Lung (tissue), 12 donors: ENCODE results near the gene RIC8B. TPM values are rescaled to one million over a fixed set of nuclear protein-coding genes. Genes with fewer than 3 reads are reported as not detected.

Experiments
- ATAC-seq: fragments of 200-7000 bp; cut with Tn5 transposase; one replicate; pipeline ENCODE4 v1.9.1; 2020; ENCODE audit warnings: moderate number of reproducible peaks; ENCODE audit not compliant: insufficient read depth, low FRiP score
- DNase-seq, 3 donors: peaks; one replicate each; pipeline ENCODE4 v3.0.0-alpha.2; 2013 to 2017
- H3K27ac ChIP-seq, 2 donors: one replicate each; pipeline ENCODE4 v1.5.1; 2013; ENCODE audit warnings: mild to moderate bottlenecking in 2 of 2, moderate library complexity in 2 of 2, control low read depth in 1 of 2, inconsistent platforms in 1 of 2, low read depth in 1 of 2, low read length in 1 of 2
- H3K27me3 ChIP-seq, 3 donors: one replicate each; pipeline ENCODE4 v1.5.1; 2013; ENCODE audit warnings: low read length in 2 of 3; ENCODE audit not compliant: control insufficient read depth in 3 of 3, insufficient read depth in 3 of 3
- H3K36me3 ChIP-seq, 4 donors: one replicate each; pipeline ENCODE4 v1.5.1; 2013; ENCODE audit warnings: low read length in 4 of 4, mild to moderate bottlenecking in 1 of 4, moderate library complexity in 1 of 4; ENCODE audit not compliant: control insufficient read depth in 4 of 4, insufficient read depth in 4 of 4
- H3K4me1 ChIP-seq, 5 donors: one replicate each; pipeline ENCODE4 v1.5.1; 2013; ENCODE audit warnings: low read length in 5 of 5, mild to moderate bottlenecking in 2 of 5, moderate library complexity in 1 of 5; ENCODE audit not compliant: control insufficient read depth in 5 of 5, insufficient read depth in 5 of 5
- H3K4me3 ChIP-seq: one replicate; pipeline ENCODE4 v1.5.1; 2013; ENCODE audit warnings: mild to moderate bottlenecking, control low read depth, moderate library complexity
- H3K9ac ChIP-seq, 2 donors: one replicate each; pipeline ENCODE4 v1.5.1; 2013; ENCODE audit warnings: low read length in 2 of 2, control low read depth in 1 of 2; ENCODE audit not compliant: insufficient read depth in 1 of 2
- H3K9me3 ChIP-seq, 4 donors: one replicate each; pipeline ENCODE4 v1.5.1; 2013; ENCODE audit warnings: low read length in 3 of 4, mild to moderate bottlenecking in 1 of 4, moderate library complexity in 1 of 4; ENCODE audit not compliant: control insufficient read depth in 4 of 4, insufficient read depth in 3 of 4
- WGBS, 2 donors: extraction: QIAGEN DNeasy Blood & Tissue Kit; methylation state at CpG; one replicate each; pipeline ENCODE4 v1.1.7; 2013; 5-methylcytosine and 5-hydroxymethylcytosine counted together
- polyA plus RNA-seq, 2 donors: library from polyadenylated mRNA; stranded (reverse); fragments of 200-250 nt; gene quantifications; one replicate each; pipeline ENCODE4 v1.2.1, GENCODE V29; 2013
- total RNA-seq, 2 donors: library from RNA; depleted of rRNA in 1 of 2; stranded (reverse); fragments of >200 nt in 1 of 2; gene quantifications; one replicate each; pipeline ENCODE4 v1.2.1, GENCODE V29; 2014 to 2021
- TF ChIP-seq, protein P1 (sequence below): IDR thresholded peaks from 2 replicates; pipeline ENCODE4 v1.5.1; 2012; ENCODE audit warnings: mild to moderate bottlenecking; ENCODE audit errors: control extremely low read depth, extremely low read depth
- donor health status: control.
- donor health status: control.
- donor health status: Bipolar disorder and iron deficiency.
- donor health status: healthy.
- donor health status: DM: yes; HTN: yes; CAD: no.

RIC8B gene
- total and polyA plus RNA-seq, 4 donors = 3.3 to 14.4 (median 8.2) TPM

DNA sequence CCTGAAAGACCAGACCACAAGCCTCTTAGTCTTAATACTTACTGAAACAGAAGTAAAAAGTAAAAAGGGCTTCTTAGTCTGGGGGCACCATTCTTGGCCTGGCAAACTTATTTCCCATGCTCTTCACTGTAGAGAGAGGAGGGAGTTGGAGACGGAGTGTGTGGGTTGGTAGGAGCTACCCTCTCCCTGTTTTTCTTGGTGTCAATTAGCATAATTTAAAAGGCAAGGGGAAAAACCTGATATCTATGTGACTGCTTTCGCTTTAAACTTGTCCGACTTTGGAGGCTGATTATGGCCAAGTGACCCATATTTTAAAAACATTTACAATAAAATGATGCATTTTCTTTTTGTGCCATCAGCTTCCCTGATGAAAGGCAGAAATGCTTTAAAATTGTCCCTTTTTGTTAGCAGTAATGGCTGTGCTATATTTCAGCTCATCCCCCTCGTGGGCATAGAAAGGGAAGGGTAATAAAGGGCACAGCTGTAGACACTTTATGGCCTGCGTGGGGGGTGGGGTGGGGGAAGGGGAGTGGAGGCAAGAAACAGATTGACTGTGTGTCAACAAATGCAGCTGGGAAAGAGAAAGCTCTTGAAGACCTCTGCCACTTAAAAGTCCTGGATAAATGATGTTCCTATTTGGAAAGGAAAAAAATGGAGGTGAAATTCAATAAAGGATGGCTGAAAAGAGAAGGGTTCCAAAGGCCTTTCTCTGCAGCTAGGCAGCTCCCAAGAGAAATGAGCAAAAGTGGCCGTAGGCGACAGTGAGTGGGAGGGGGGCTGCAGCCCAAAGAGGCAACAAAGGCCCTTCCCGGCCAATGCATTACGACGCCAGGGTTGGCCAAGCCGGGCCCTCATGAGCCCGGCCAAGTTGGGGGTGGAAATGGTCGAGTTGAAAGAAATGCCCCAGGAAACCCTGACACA, 123.8 kb downstream of the RIC8B start:
- DNase-seq = peak; percentile 49 to 72 (median 71)
- 60% methylated on average over 13 of the region's 13 CpGs for WGBS, 2 donors
- TF ChIP-seq, protein P1, sequence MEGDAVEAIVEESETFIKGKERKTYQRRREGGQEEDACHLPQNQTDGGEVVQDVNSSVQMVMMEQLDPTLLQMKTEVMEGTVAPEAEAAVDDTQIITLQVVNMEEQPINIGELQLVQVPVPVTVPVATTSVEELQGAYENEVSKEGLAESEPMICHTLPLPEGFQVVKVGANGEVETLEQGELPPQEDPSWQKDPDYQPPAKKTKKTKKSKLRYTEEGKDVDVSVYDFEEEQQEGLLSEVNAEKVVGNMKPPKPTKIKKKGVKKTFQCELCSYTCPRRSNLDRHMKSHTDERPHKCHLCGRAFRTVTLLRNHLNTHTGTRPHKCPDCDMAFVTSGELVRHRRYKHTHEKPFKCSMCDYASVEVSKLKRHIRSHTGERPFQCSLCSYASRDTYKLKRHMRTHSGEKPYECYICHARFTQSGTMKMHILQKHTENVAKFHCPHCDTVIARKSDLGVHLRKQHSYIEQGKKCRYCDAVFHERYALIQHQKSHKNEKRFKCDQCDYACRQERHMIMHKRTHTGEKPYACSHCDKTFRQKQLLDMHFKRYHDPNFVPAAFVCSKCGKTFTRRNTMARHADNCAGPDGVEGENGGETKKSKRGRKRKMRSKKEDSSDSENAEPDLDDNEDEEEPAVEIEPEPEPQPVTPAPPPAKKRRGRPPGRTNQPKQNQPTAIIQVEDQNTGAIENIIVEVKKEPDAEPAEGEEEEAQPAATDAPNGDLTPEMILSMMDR = no peak
- Histone ChIP-seq H3K36me3 (no peaks in the 10 kb centered on the region), H3K27ac (no peak overlapping the region), H3K27me3 (peaks cover 0 to 10% (median 0%) of the 10 kb centered on the region in 3 donors), H3K9ac (no peak overlapping the region), H3K4me3 (no peak overlapping the region), H3K9me3 (no peaks in the 10 kb centered on the region), H3K4me1 (peaks cover 0 to 20% (median 1%) of the 10 kb centered on the region in 5 donors)
- no peak for ATAC-seq

DNA sequence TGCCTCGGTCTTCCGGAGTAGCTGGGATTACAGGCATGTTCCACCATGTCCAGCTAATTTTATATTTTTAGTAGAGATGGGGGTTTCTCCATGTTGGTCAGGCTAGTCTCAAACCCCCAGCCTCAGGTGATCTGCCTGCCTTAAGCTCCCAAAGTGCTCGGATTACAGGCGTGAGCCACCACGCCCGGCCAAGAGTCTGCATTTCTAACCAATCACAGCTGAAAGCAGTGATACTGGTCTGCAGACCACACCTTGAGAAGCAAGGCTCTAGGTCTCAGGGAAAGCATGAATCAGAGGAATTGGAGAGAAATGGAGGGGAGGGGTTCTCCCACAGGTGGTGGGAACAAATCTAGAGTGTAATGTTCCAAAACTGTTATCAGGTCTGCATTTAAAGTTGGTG, 126.1 kb downstream of the RIC8B start:
- Histone ChIP-seq H3K4me1 (peaks cover 0 to 23% (median 3%) of the 10 kb centered on the region in 5 donors), H3K9ac (no peak overlapping the region), H3K27me3 (peaks cover 0 to 16% (median 0%) of the 10 kb centered on the region in 3 donors), H3K36me3 (no peaks in the 10 kb centered on the region), H3K27ac (no peak overlapping the region), H3K4me3 (no peak overlapping the region), H3K9me3 (no peaks in the 10 kb centered on the region)
- TF ChIP-seq, protein P1 = no peak
- ATAC-seq (no peak), DNase-seq (no peak)
- WGBS, 2 donors = 79 to 81% methylated on average over 6 of the region's 6 CpGs

DNA sequence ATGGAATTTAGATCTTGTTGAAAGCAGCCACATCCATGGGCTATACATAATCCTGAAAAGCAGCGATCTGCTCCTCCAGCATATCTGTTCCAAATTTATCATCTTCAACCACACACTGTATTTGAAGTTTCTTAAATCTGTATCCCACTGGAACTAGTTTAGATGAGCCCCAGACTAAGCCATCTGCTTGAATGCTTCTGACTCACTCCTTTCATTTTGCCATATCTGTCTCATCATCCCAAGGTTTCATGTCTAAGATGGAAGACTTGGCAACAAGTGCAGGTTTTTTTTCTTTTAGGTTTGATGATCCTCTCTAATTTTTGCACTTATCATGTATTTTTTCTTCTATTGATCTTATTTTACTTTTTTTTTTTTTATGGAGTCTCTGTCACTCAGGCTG, 126.8 kb downstream of the RIC8B start:
- Histone ChIP-seq H3K4me3 (no peak overlapping the region), H3K27me3 (peaks cover 0 to 16% (median 0%) of the 10 kb centered on the region in 3 donors), H3K4me1 (peaks cover 0 to 23% (median 3%) of the 10 kb centered on the region in 5 donors), H3K9ac (no peak overlapping the region), H3K36me3 (no peaks in the 10 kb centered on the region), H3K9me3 (no peaks in the 10 kb centered on the region), H3K27ac (no peak overlapping the region)
- DNase-seq = no peak
- ATAC-seq = no peak
- TF ChIP-seq, protein P1 = no peak
- 92 to 97% methylated on average over 1 of the region's 1 CpG for WGBS, 2 donors
